H7 (cell line): ENCODE data around the gene PTGES3L. TPM values are rescaled to one million over a fixed set of nuclear protein-coding genes. Genes with fewer than 3 reads are reported as not detected.
"Not testable (repeated sequence)": the region's sequence is repeated elsewhere in the genome, so short reads cannot be mapped to it uniquely, and the experiment has no call there.

Experiments
- DNase-seq: peaks from one replicate; pipeline ENCODE4 v3.0.0; 2012
- H3K27me3 ChIP-seq: 2 replicates; pipeline ENCODE4 v1.6.0; 2011; ENCODE audit warnings: mild to moderate bottlenecking, low read length; ENCODE audit not compliant: control insufficient read depth, insufficient read depth
- H3K36me3 ChIP-seq: replicated peaks from 2 replicates; pipeline ENCODE4 v1.5.1; 2011; ENCODE audit warnings: low read length; ENCODE audit not compliant: control insufficient read depth, insufficient read depth
- H3K4me3 ChIP-seq: 2 replicates; pipeline ENCODE4 v1.5.1; 2011; ENCODE audit warnings: low read depth, mild to moderate bottlenecking, control low read depth, low read length, moderate library complexity; ENCODE audit not compliant: insufficient read depth
- total RNA-seq: library from RNA; depleted of rRNA; stranded (reverse); fragments of >200 nt; shearing (Covaris generic); gene quantifications from 2 replicates; pipeline ENCODE4 v1.2.3, GENCODE V29; 2014

PTGES3L gene
- total RNA-seq, 1 experiment from 2014 or later: 1.0 TPM

DNA sequence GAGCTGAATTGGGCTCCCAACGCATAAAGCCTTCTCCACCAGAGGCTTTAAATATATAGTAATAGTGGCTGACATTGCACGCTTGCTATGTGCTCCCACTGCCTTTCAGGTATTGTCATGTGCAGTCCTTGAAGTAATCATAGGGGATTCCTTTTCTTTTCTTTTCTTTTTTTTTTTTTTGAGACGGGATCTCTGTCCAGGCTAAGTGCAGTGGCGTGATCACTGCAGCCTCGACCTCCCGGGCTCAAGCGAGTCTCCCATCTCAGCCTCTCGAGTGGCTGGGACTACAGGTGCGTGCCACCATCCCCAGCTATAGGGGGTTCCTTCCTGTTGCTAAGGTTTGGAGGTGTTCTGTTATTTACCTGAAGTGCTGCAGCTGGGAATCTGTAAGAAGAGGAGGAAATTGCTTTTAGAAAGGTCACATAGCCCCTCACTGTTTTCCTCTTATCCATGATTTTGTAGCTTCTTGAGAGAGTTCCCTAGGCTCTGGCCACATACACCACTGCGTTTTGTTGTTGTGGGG lies 19.2 kb upstream of the PTGES3L start:
- Histone ChIP-seq H3K4me3 (peak overlapping the region; percentile 96), H3K27me3 (no peaks in the 10 kb centered on the region), H3K36me3 (peaks cover 34% of the 10 kb centered on the region)
- DNase-seq: no peak

DNA sequence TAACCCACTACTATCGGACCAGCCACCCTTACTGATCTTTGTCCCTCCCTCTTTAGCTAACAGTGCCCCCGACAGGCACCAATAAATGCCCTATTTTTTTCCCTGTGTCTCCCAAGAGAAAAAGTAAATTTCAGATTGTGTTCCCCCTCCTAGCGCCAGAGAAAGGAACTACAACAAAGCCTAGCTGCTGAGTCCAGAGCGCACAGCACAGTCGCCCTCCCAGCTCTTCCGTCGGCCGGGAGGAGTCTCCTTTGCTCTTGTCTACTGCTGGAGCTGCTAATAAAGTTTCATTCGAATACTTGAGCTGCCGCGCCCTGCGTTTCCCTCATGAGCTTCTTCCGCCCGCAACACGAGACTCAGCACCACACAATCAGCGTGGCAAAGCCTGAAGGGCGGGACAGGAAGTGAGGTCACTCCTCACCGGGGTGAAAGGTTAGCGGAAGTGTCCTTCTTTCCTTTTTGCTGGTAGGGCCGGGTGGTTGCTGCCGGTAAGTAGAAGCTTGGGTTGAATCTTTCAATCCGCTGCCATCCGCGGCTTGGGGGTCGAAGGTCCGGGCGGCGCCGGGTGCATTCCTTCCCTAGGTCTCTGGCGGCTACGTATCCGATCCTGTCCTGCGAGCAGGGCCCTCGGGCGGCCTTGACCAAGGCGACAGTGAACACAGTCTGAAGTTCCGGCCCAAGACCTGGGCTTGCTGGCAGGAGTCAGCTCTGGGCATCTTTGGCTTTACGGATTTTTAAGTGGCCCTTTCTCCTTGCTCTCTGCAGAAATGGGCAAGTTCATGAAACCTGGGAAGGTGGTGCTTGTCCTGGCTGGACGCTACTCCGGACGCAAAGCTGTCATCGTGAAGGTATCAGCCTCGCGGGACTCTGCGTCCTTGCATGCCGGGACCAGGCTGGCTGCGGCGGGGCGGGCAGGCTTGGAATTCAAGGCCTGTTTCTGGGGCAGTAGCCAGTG lies 18.4 kb upstream of the PTGES3L start, which contains the start of gene RPL27:
Gene RPL27 (plus strand): TSS at position 436 of the 955 bp plus-strand sequence. CDS start 332 bp downstream, at position 768.
- DNase-seq: peak; percentile 93
- Histone ChIP-seq H3K27me3 (no peaks in the 10 kb centered on the region), H3K4me3 (peak within 1 kb of the TSS; percentile 96), H3K36me3 (peaks cover 30% of the 10 kb centered on the region)

DNA sequence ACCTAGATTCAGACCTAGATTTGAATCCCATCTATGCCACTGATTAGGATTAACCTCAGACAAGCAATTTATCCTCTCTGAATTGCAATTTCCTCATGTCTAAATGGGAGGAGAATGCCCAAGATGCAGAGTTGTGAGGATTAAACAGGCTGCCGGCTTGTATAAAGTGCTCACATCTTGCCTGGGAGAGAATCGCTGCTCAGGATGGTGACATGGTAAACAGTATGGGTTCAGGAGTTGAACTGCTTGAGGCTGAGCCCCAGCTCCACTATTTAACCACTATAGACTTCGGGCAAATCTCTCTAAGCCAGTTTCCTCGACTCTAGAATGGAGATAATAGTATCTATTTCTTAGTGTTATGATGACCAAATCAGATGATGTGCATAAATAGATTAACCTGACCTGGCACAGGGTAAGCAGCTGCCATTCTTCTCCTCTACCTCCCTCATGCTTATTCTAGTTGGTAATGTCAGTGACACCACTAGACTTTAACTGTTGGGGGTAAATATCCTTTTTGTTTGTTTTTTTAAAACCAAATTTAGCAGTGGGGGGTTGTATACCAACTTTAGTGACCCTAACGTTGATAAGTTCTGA lies 17.6 kb upstream of the PTGES3L start:
- H3K27me3 ChIP-seq: no peaks in the 10 kb centered on the region

DNA sequence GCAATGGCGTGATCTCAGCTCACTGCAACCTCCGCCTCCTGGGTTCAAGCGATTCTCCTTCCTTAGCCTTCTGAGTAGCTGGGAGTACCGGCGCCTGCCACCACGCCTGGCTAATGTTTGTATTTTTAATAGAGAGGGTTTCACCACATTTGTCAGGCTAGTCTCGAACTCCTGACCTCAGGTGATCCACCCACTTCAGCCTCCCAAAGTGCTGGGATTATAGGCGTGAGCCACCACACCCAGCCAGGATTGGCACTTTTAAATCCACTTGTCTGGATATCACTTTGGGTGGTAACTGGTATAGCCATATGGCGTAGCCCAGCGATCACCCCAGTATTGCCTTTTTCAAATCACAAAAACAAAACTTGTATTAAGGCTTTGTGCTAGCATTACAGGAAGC lies 14.0 kb upstream of the PTGES3L start:
- H3K36me3 ChIP-seq: peaks cover 16% of the 10 kb centered on the region

More for the DNA sequence above, 17.6 kb upstream of the PTGES3L start:
- H3K36me3 ChIP-seq: peaks cover 24% of the 10 kb centered on the region
- peak overlapping the region; percentile 28 for H3K4me3 ChIP-seq
- DNase-seq: no peak

DNA sequence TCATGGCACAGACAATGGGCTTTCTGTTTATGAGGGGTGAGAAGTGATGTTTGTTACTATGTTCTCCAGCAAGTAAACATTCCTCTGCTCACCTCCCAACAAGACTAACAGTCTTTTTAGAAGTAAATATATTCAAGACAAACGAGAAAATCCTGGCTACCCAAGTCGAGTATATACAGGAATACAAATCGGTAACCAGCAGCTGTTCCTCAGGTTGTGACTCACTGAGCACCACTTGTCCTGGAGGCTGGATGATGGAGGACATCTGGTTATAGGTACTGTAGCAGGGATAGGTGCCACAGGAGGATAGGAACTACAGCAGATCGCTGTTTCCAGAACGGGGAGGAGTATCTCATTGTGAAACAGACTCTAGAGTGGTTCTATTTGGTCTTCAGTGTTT lies 13.0 kb upstream of the PTGES3L start:
- DNase-seq: no peak
- peaks cover 16% of the 10 kb centered on the region for H3K36me3 ChIP-seq
- H3K4me3 ChIP-seq: no peak overlapping the region
- no peaks in the 10 kb centered on the region for H3K27me3 ChIP-seq

More for the DNA sequence above, 14.0 kb upstream of the PTGES3L start:
- not testable (repeated sequence) for H3K4me3 ChIP-seq, H3K27me3 ChIP-seq, DNase-seq

DNA sequence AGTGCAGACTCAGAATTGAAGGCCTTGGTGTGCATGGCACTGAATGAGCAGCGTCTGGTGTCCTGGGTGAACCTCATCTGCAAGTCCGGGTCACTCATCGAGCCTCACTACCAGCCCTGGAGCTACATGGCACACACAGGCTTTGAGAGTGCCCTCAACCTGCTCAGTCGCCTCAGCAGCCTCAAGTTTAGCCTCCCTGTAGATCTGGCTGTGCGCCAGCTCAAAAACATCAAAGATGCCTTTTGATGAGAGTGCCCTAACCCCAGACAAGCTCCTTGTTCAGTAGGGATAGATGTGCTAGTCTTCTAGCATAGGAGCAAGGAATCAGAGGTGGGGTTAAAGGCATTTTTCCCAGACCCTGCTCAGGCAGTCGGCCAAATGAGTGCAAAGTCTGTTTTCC lies 11.6 kb upstream of the PTGES3L start:
- peaks cover 19% of the 10 kb centered on the region for H3K36me3 ChIP-seq
- H3K4me3 ChIP-seq: no peak overlapping the region
- no peak for DNase-seq
- H3K27me3 ChIP-seq: no peaks in the 10 kb centered on the region

DNA sequence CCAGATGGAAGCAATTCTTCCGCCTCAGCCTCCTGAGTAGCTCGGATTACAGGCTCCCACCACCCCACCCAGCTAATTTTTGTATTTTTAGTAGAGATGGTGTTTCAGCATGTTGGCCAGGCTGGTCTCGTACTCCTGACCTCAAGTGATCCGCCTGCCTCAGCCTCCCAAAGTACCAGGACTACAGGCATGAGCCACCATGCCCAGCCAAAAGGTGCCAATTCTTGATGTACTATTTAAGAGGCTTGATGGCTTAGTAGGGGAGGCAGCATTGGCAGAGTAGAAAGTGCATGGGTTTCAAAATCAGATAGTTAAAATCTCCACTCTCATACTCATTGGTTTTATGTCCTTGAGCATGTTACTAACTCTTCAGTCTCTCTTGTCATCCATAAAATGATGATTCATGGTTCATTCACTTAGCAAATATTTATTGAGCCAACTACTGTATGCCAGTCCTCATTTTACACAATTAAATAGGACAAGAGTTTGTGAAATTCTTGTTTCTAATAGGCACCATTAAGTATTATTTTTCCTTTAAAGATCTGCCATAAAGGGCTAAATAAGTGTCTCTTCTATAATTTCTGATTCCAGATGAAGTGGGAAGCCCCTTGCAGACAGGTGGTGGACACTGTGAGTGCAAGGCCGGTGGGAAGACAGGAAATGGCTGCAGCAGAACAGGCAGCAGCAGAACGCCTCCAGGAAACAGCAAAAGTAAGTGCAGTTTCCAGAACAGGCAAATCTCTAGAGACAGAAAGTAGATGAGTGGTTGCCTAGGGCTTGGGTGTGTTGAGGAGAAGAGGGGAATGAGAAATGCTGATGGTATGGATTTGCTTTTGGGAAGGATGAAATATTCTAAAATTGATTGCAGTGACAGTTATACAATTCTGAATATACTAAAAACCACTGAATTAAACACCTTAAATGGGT lies 10.1 kb upstream of the PTGES3L start:
- Histone ChIP-seq H3K27me3 (no peaks in the 10 kb centered on the region), H3K4me3 (no peak overlapping the region), H3K36me3 (peaks cover 19% of the 10 kb centered on the region)
- no peak for DNase-seq

DNA sequence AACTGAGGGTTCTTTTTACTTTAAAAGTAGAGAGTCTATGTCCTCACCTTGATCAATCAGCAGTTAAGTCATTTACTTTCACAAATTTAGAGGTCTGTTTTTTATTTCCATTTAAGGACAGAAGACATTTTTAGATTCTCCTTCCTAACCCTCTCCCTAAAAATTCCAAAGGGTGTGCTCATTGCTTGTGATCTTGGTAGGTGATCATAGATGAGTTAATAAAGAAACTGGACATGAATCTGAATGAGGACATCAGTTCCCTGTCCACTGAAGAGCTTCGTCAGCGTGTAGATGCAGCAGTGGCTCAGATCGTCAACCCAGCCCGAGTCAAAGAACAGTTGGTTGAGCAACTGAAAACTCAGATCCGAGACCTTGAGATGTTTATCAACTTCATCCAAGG lies 9.3 kb upstream of the PTGES3L start:
- Histone ChIP-seq H3K27me3 (no peaks in the 10 kb centered on the region), H3K36me3 (peaks cover 19% of the 10 kb centered on the region), H3K4me3 (no peak overlapping the region)
- DNase-seq: no peak

DNA sequence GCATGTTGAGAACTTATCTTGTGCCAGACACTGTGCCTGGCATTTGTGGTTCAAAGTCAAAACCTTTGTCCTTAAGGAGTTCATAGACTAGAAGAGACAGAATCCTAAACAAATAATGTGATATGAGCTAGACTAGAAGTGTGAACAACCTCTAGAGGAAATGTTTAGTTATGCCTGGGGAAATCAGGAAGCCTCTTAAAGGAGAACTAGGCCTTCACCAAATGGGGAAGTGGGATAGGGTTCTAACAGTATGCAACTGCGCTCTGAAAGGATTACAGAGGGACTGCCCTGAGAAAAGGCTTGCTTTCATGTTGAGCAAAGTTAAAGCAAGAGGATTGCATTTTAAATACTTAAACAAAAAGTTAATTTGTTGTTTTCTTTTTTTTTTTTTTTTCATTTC lies 5.3 kb upstream of the PTGES3L start:
- no peak for DNase-seq
- peaks cover 8% of the 10 kb centered on the region for H3K36me3 ChIP-seq
- no peaks in the 10 kb centered on the region for H3K27me3 ChIP-seq
- H3K4me3 ChIP-seq: no peak overlapping the region

DNA sequence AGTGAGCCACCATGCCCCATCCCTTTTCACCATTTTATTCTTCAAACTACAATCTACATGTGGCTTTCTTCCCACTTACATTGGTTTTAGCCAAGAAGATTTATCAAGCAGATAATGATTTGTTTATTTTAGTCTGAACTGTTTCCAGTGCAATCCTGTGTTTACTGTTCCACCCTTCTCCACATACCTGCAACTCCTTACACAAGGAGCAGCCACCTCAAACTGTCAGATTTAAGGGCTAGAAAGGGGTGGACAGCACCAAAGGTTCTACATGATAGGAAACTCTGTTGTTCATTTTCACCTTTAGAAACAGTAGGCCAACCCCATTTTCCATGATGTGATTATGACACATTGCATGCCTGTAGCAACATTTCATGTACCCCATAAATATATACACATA lies 2.4 kb upstream of the PTGES3L start:
- Histone ChIP-seq H3K36me3 (peaks cover 2% of the 10 kb centered on the region), H3K4me3 (no peak overlapping the region), H3K27me3 (no peaks in the 10 kb centered on the region)
- DNase-seq: no peak

DNA sequence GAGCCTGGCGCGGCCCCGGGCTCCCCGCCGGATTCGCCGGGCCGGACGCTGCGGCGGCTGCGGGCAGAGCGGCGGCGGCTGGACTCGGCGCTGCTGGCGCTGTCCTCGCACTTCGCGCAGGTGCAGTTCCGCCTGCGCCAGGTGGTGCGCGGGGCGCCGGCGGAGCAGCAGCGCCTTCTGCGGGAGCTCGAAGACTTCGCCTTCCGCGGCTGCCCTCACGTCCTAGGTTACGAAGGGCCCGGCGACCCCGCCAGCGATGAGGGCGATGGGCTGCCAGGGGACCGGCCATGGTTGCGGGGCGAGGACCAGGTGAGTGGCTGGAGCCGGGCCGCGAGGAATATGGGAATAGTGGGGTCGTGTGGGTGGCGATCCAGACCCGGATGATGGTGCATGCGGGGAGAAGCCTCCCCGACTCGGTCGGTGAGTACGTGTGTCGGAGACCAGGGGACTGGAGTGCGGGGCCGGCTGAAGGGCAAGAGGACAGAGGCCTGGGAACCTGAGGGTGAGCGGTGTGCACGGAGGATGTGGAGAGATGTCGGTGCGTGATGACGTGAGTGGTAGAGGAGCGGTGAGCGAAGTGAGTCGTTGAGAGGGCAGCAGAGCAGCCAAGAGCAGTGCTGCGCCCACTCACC lies 1.0 kb upstream of the PTGES3L start:
- H3K27me3 ChIP-seq: no peaks in the 10 kb centered on the region
- DNase-seq: peak; percentile 88

DNA sequence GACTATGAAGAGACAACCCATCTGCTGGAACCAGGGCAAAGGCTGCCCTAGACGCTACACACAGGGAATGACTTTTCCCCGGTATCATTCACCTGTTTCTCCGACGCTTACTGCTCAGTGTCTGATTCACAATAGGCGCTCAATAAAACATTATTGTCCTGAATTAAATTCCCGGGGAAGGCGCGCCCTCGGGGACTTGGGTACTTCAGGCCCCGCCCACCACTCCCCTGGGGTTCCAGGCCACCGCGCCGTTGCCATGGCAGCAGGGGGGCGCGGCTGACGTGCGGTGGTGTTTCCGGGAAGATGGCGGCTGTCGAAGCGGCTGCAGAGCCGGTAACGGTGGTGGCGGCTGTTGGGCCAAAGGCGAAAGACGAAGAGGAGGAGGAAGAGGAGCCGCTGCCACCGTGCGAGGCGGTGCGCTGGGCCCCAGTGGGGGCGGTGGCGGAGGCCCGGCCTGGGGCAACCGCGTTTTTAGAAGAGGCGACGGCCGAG lies 440 bp upstream of the PTGES3L start, which contains the start of gene RUNDC1:
Gene RUNDC1 (plus strand): TSS at position 292 of the 492 bp plus-strand sequence. CDS start 12 bp downstream, at position 304.
- peak within 1 kb of the TSS; percentile 85 for H3K4me3 ChIP-seq
- DNase-seq: peak; percentile 98
- no peaks in the 10 kb centered on the region for H3K36me3 ChIP-seq
- H3K27me3 ChIP-seq: no peaks in the 10 kb centered on the region

More for the DNA sequence above, 1.0 kb upstream of the PTGES3L start:
- Histone ChIP-seq H3K4me3 (peak overlapping the region; percentile 85), H3K36me3 (no peaks in the 10 kb centered on the region)

DNA sequence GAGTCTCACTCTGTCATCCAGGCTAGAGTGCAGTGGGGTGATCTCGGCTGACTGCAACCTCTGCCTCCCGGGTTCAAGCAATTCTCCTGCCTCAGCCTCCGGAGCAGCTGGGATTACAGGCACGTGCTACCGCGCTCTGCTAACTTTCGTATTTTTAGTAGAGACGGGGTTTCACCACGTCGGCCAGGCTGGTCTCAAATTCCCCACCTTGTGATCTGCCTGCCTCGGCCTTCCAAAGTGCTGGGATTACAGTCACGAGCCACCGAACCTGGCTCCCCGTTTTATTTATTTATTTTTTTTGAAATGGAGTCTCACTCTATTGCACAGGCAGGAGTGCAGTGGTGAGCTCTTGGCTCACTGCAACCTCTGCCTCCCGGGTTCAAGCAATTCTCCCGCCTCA lies 4.2 kb downstream of the PTGES3L start:
- not testable (repeated sequence) for H3K36me3 ChIP-seq, H3K27me3 ChIP-seq, DNase-seq, H3K4me3 ChIP-seq
